Mesothelial cell of epicardium (in vitro differentiated cells): Measurements from ENCODE around the gene GPR42. TPM values are rescaled to one million over a fixed set of nuclear protein-coding genes. Genes with fewer than 3 reads are reported as not detected.
A peak's percentile ranks its signal among the peaks of the same experiment; 100 is the strongest.

Experiments used
- DNase-seq, 2 experiments: peaks; one replicate each; pipeline ENCODE4 v3.0.0; 2021; ENCODE audit warnings: low spot score in 2 of 2; ENCODE audit not compliant: unreplicated experiment in 2 of 2
- H3K27ac Mint-ChIP-seq: 2 replicates; pipeline ENCODE4 v1.8.0; 2021; ENCODE audit warnings: mixed read lengths
- H3K27me3 Mint-ChIP-seq: 2 replicates; pipeline ENCODE4 v1.8.0; 2021; ENCODE audit warnings: low read depth, mixed read lengths
- H3K36me3 Mint-ChIP-seq: 2 replicates; pipeline ENCODE4 v1.8.0; 2021; ENCODE audit warnings: mixed read lengths
- H3K4me1 Mint-ChIP-seq: 2 replicates; pipeline ENCODE4 v1.8.0; 2021; ENCODE audit warnings: mixed read lengths
- H3K4me3 Mint-ChIP-seq: 2 replicates; pipeline ENCODE4 v1.8.0; 2021; ENCODE audit warnings: mild to moderate bottlenecking, moderate library complexity, mixed read lengths
- H3K9me3 Mint-ChIP-seq: 2 replicates; pipeline ENCODE4 v1.8.0; 2021; ENCODE audit warnings: mixed read lengths
- total RNA-seq: library from RNA; stranded (reverse); gene quantifications from 3 replicates; pipeline ENCODE4 v1.2.1, GENCODE V29; 2021
- TF ChIP-seq, protein P1 (sequence below): fragments of 200-600 bp; sonication (generic); IDR thresholded peaks from one replicate; pipeline ENCODE4 v1.5.0; 2021; ENCODE audit warnings: antibody characterized with exemption; ENCODE audit not compliant: unreplicated experiment

The GPR42 gene
- total RNA-seq, 1 donor from 2014 or later = not detected

DNA sequence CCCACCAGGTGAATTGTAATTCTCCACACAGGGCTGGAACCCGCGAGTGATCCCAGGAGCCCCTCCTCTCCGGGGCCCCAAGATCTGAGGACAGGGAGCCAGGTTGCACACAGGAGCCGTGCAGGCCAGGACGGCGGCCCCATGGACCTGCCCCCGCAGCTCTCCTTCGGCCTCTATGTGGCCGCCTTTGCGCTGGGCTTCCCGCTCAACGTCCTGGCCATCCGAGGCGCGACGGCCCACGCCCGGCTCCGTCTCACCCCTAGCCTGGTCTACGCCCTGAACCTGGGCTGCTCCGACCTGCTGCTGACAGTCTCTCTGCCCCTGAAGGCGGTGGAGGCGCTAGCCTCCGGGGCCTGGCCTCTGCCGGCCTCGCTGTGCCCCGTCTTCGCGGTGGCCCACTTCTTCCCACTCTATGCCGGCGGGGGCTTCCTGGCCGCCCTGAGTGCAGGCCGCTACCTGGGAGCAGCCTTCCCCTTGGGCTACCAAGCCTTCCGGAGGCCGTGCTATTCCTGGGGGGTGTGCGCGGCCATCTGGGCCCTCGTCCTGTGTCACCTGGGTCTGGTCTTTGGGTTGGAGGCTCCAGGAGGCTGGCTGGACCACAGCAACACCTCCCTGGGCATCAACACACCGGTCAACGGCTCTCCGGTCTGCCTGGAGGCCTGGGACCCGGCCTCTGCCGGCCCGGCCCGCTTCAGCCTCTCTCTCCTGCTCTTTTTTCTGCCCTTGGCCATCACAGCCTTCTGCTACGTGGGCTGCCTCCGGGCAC is 19.3 kb upstream of the GPR42 start:
- Mint-ChIP-seq H3K27ac (no peak overlapping the region), H3K4me3 (no peak overlapping the region), H3K36me3 (no peaks in the 10 kb centered on the region), H3K27me3 (no peaks in the 10 kb centered on the region), H3K9me3 (no peaks in the 10 kb centered on the region), H3K4me1 (peaks cover 9% of the 10 kb centered on the region)
- DNase-seq = no peak
- TF ChIP-seq, protein P1, sequence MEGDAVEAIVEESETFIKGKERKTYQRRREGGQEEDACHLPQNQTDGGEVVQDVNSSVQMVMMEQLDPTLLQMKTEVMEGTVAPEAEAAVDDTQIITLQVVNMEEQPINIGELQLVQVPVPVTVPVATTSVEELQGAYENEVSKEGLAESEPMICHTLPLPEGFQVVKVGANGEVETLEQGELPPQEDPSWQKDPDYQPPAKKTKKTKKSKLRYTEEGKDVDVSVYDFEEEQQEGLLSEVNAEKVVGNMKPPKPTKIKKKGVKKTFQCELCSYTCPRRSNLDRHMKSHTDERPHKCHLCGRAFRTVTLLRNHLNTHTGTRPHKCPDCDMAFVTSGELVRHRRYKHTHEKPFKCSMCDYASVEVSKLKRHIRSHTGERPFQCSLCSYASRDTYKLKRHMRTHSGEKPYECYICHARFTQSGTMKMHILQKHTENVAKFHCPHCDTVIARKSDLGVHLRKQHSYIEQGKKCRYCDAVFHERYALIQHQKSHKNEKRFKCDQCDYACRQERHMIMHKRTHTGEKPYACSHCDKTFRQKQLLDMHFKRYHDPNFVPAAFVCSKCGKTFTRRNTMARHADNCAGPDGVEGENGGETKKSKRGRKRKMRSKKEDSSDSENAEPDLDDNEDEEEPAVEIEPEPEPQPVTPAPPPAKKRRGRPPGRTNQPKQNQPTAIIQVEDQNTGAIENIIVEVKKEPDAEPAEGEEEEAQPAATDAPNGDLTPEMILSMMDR = no peak

DNA sequence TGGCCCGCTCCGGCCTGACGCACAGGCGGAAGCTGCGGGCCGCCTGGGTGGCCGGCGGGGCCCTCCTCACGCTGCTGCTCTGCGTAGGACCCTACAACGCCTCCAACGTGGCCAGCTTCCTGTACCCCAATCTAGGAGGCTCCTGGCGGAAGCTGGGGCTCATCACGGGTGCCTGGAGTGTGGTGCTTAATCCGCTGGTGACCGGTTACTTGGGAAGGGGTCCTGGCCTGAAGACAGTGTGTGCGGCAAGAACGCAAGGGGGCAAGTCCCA is 18.8 kb upstream of the GPR42 start:
- Mint-ChIP-seq H3K4me1 (peaks cover 5% of the 10 kb centered on the region), H3K36me3 (no peaks in the 10 kb centered on the region), H3K27ac (no peak overlapping the region), H3K4me3 (no peak overlapping the region), H3K27me3 (no peaks in the 10 kb centered on the region), H3K9me3 (no peaks in the 10 kb centered on the region)
- no peak for DNase-seq
- TF ChIP-seq, protein P1 = no peak

DNA sequence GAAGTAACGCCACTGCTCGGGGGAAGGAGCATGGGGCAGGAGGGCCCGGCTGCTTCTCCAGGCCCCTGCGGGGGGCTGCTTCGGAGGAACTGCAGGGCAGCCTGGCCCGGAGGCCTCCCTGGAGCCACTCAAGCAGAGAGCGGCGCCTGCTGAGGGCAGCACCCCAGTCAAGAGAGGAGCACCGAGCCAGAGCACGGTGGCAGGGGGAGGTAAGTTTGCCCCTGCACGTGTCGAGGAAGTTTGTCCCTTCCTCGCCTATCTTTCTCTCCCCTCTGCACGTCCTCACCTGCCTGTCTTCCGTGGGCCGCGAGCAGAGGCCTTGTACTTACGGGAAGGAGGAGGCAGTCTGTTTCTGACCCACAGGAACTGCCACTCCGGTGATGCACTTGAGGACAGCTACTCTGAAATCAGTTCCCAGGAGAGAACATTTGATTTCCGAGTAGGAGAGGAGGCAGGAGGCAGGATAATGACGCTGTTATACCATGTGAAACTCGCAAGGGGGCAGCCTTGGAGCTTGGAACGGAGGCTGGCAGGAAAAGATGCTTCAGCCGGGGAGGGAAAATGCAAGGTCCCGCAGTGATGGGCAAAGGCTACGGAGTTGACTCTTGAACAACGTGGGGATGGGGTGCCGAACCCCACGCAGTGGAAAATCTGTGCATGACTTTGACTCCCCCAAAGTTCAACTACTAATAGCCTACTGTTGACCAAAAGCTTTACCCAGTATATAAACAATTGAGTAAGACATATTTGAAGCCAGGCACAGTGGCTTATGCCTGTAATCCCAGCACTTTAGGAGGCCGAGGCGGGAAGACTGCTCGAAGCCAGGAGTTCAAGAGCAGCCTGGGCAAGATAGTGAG is 18.2 kb upstream of the GPR42 start:
- H3K27ac Mint-ChIP-seq = no peak overlapping the region
- H3K4me3 Mint-ChIP-seq = no peak overlapping the region

DNA sequence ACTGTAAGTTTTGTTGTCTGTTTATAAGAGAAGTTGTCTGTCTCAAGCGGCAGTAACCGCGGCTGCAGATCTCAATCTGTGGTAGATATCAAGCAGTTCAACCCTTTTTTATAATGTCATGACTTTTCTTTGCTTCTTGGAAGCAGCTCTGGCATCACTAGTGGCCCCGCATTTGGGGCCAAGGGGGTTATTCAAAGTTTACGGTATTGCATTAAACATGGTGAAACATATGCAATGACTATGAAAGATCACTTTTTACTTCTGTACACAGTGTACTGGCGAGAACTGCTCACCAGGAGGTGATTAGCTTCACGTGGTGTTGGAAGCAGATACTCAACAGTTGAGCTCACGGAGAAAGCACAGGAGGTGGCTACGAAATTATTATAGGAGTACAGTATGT is 17.2 kb upstream of the GPR42 start:
- Mint-ChIP-seq H3K36me3 (no peaks in the 10 kb centered on the region), H3K4me1 (peaks cover 7% of the 10 kb centered on the region), H3K27ac (no peak overlapping the region), H3K4me3 (no peak overlapping the region), H3K27me3 (peaks cover 2% of the 10 kb centered on the region), H3K9me3 (no peaks in the 10 kb centered on the region)
- no peak for DNase-seq
- TF ChIP-seq, protein P1 = no peak

More for the DNA sequence above, 18.2 kb upstream of the GPR42 start:
- Mint-ChIP-seq H3K27me3 (no peaks in the 10 kb centered on the region), H3K9me3 (no peaks in the 10 kb centered on the region), H3K4me1 (peaks cover 2% of the 10 kb centered on the region), H3K36me3 (no peaks in the 10 kb centered on the region)
- TF ChIP-seq, protein P1 = peak; percentile 72
- DNase-seq = peak in 1 of 2 experiments; percentile 74

DNA sequence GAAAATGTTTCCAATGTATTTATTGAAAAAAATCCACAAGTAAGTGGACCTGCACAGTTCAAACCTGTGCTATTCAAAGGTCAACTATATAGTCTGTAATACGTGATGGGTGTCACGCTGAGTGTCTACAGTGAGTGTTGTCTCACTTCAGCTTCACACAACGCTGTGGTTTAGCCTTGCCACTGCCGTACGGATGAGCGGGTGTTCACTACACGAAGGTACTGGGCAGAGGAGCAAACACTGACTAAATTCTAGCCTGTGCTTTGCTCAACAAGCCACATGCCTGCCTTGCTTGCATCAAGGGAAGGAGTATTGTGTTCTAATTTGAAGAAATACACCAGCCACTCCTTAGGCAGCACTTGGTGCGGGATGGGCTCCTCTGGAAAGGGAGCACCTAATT is 16.0 kb upstream of the GPR42 start:
- TF ChIP-seq, protein P1 = no peak
- no peaks in the 10 kb centered on the region for H3K36me3 Mint-ChIP-seq
- H3K4me3 Mint-ChIP-seq = no peak overlapping the region
- no peak for DNase-seq
- peaks cover 7% of the 10 kb centered on the region for H3K4me1 Mint-ChIP-seq
- H3K27ac Mint-ChIP-seq = no peak overlapping the region
- H3K9me3 Mint-ChIP-seq = no peaks in the 10 kb centered on the region
- peaks cover 2% of the 10 kb centered on the region for H3K27me3 Mint-ChIP-seq
